ENCODE data around the gene GJA3. TPM values are rescaled to one million over a fixed set of nuclear protein-coding genes. Genes with fewer than 3 reads are reported as not detected.

GJA3 gene
- total and polyA plus RNA-seq, 11 donors: 5.4 to 30.5 (median 16.5) TPM

GRCh38 chr13:20190076-20190475 is 29.2 kb upstream of the GJA3 start:
- TF ChIP-seq, protein P1, sequence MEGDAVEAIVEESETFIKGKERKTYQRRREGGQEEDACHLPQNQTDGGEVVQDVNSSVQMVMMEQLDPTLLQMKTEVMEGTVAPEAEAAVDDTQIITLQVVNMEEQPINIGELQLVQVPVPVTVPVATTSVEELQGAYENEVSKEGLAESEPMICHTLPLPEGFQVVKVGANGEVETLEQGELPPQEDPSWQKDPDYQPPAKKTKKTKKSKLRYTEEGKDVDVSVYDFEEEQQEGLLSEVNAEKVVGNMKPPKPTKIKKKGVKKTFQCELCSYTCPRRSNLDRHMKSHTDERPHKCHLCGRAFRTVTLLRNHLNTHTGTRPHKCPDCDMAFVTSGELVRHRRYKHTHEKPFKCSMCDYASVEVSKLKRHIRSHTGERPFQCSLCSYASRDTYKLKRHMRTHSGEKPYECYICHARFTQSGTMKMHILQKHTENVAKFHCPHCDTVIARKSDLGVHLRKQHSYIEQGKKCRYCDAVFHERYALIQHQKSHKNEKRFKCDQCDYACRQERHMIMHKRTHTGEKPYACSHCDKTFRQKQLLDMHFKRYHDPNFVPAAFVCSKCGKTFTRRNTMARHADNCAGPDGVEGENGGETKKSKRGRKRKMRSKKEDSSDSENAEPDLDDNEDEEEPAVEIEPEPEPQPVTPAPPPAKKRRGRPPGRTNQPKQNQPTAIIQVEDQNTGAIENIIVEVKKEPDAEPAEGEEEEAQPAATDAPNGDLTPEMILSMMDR (IDR thresholded peaks at IDR 0.05): no peak
- TF ChIP-seq POLR2A (IDR thresholded peaks at IDR 0.05): no peak
- H3K27me3 ChIP-seq: peaks cover 16 to 45% (median 28%) of the 10 kb centered on the region in 9 donors
- intact Hi-C loops (cut with DNase I): loop anchor here in 3 of 10 donors (10.0 kb wide), 3 partner anchors 295 to 735 kb away; no protein-coding TSS in a partner anchor

GRCh38 chr13:20188667-20189553 is 28.1 kb upstream of the GJA3 start:
- H3K36me3 ChIP-seq: no peaks in the 10 kb centered on the region
- ATAC-seq (no peak), DNase-seq (no peak)
- intact Hi-C loops (cut with DNase I): loop anchor here in 4 of 10 donors (5.0 to 10.0 kb wide), 2 partner anchors 736 to 738 kb away; no protein-coding TSS in a partner anchor
- peaks cover 5 to 26% (median 18%) of the 10 kb centered on the region in 12 donors for H3K4me1 ChIP-seq
- no peak overlapping the region for H3K27ac ChIP-seq
- H3K4me3 ChIP-seq: no peak overlapping the region
- peaks cover 14 to 34% (median 21%) of the 10 kb centered on the region in 9 donors for H3K27me3 ChIP-seq
- 85 to 89% (median 87%) methylated on average over 28 of the region's 28 CpGs for WGBS, 4 donors
- no peaks in the 10 kb centered on the region for H3K9me3 ChIP-seq
- TF ChIP-seq, protein P1 (IDR thresholded peaks at IDR 0.05): peak in 1 of 12 donors; percentile 25
- TF ChIP-seq POLR2A (IDR thresholded peaks at IDR 0.05): no peak

More at GRCh38 chr13:20190076-20190475, 29.2 kb upstream of the GJA3 start:
- WGBS, 4 donors: 84 to 92% (median 87%) methylated on average over 5 of the region's 5 CpGs
- H3K9me3 ChIP-seq: no peaks in the 10 kb centered on the region
- no peak overlapping the region for H3K27ac ChIP-seq
- H3K4me1 ChIP-seq: peaks cover 5 to 30% (median 19%) of the 10 kb centered on the region in 12 donors
- H3K4me3 ChIP-seq: no peak overlapping the region
- no peaks in the 10 kb centered on the region for H3K36me3 ChIP-seq
- no peak for ATAC-seq
- no peak for DNase-seq

DNA sequence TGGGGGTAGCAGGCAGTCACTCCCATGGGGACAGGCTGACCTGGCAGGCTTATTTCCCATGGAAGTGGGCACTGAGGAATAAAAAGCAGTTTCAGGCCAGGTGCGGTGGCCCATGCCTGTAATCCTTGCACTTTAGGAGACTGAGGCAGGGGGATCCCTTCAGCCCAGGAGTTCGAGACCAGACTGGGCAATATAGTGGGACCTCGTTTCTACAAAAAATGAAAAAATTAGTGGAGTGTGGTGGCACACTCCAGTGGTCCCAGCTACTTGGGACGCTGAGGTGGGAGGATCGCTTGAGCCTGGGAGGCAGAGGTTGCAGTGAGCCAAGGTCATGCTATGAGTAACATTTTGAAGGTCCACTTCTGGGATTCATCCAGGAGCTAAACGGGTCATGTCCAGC is 25.9 kb upstream of the GJA3 start:
- no peak for ATAC-seq
- no peaks in the 10 kb centered on the region for H3K36me3 ChIP-seq
- H3K4me1 ChIP-seq: peaks cover 0 to 6% (median 1%) of the 10 kb centered on the region in 12 donors
- 71 to 82% (median 75%) methylated on average over 6 of the region's 6 CpGs for WGBS, 4 donors
- no peak overlapping the region for H3K27ac ChIP-seq
- TF ChIP-seq, protein P1 (IDR thresholded peaks at IDR 0.05): no peak
- TF ChIP-seq POLR2A (IDR thresholded peaks at IDR 0.05): no peak
- DNase-seq: no peak
- no peak overlapping the region for H3K4me3 ChIP-seq
- intact Hi-C loops (cut with DNase I): loop anchor here in 4 of 10 donors (5.0 to 10.0 kb wide), 2 partner anchors 738 to 741 kb away; no protein-coding TSS in a partner anchor
- peaks cover 0 to 12% (median 3%) of the 10 kb centered on the region in 9 donors for H3K27me3 ChIP-seq
- H3K9me3 ChIP-seq: no peaks in the 10 kb centered on the region
